Stimulated activated CD4-positive, alpha-beta T cell treated with anti-CD3 and anti-CD28 coated beads, Interleukin-12 subunit alpha, Interleukin-12 subunit beta, amount 100 ng/mL, for 48 hours (primary cell): ENCODE results near the gene LMTK2.

ENCODE experiments used
- DNase-seq, 3 donors: peaks; one replicate each; pipeline ENCODE4 v3.0.0-alpha.2; 2020; ENCODE audit warnings: low read depth in 2 of 3, low spot score in 1 of 3

The LMTK2 gene

DNA sequence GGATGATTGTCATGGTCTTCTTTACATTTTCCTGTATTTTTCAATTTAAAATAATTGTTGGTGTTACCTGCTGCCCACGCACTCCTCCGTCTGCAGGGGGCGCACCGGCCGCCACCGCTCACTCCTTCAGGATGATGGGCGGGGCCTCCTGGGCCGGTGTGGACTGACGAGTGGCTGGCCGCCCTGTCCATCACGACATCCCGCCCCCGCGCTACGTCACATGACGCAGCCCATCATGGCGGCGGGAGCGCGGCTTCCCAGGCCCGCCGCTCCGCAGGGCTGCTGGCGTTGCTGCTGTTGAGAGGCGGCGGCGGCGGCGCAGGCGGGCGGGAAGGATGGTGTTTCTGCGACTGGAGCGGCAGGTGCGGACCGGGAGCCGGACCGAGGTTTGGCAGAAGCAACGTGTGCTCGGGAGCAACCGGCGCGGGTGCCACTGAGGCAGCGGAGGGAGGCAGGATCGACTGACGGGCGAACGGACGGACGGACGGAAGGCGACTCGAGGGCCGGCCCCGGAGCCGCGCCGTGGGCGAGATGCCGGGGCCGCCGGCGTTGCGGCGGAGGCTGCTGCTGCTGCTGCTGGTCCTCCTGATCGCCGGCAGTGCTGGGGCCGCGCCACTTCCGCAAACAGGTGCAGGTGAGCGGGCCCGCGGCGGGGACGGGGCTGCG, at the start of gene LMTK2:
Gene LMTK2, plus strand, starts transcription at position 216 of the 666 bp plus-strand sequence. Its CDS starts 316 bp downstream, at position 532.
- peak; percentile 92 to 97 (median 94) for DNase-seq

DNA sequence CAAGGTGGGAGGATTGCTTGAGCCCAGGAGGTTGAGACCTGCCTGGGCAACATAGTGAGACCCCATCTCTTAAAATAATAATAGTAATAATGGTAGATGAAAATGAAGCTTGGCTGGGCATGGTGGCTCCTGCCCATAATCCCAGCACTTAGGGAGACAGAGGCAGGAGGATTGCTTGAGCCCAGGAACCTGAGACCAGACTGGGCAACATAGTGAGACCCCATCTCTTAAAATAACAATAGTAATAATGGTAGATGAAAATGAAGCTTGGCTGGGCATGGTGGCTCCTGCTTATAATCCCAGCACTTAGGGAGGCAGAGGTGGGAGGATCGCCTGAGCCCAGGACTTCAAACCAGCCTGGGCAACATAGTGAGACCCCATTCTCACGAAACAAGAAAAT, 49.5 kb upstream of the LMTK2 start:
- no peak for DNase-seq

DNA sequence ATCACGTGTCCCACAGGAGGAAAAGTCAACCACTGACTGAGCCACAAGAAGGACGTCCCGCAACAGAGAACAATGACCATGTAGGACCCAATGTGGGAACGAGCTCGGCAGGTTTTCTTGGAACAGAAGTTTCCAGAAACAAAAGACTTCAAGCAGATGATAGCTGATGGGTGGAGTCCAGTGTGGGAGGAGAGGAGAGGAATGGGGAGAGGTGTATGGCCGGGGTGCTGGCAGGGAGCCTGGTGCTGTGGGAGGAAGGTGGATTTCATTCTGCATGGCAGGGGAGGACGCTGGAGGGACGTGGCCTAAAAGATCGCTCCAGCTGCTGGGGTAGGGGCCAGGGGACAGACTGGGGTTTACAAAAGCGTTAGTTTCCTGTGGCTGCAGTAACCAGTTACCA, 48.5 kb upstream of the LMTK2 start:
- no peak for DNase-seq

DNA sequence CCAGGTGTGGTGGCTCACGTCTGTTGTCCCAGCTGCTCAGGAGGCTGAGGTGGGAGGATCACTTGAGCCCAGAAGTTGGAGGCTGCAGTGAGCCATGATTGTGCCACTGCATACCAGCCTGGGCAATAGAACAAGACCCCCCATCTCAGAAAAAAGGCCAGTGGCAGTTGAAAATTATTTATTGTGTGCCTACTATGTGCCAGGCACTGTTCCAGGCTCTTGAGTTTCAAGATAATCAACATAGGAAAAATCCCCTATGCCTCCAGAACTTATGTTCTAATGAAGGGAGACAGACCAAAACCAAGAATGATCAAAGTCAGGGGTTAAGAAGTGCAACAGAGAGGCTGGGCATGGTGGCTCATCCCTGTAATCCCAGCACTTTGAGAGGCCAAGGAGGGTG, 42.4 kb upstream of the LMTK2 start:
- DNase-seq: no peak

DNA sequence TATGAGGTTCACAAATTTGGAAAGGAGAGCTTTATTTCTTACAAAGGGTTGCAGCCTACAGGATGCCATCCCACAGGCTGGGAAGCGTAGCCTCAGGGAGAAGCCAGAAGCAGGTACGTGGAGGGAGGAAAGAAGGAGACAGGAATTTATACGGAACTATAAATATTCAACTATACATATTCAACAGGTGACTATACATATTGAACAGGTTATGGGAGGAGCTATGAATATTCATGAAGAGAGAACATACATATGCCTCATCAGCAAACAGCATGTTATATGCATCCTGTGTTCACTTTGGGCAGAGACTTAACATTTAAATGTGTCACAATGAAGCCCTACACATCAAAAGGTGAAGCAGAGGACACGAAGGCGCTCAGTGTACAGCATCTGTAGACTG, 40.5 kb upstream of the LMTK2 start:
- no peak for DNase-seq

DNA sequence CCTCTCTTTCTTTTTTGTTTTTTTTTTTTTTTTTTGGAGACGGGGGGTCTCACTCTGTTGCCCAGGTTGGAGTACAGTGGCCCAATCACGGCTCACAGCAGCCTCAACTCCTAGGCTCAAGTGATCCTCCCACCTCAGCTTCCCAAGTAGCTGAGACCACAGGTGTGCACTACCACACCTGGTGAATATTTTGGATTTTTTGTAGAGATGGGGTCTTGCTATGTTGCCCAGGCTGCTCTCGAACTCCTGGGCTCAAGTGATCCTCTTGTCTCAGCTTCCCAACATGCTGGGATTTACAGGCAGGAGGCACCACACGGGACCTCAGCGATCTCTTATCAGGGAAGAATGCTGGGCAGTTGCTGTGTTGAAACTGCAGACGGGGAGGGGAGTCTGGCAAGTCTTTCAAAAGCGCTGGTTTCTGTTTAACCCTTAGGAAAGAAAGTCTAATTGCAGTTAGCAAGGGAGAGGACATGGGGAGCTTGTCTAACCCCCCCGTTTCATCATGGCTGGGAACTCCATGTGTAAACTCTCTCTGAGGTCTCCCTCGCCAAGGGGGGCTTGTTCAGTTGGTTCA, 39.6 kb upstream of the LMTK2 start:
- no peak for DNase-seq

DNA sequence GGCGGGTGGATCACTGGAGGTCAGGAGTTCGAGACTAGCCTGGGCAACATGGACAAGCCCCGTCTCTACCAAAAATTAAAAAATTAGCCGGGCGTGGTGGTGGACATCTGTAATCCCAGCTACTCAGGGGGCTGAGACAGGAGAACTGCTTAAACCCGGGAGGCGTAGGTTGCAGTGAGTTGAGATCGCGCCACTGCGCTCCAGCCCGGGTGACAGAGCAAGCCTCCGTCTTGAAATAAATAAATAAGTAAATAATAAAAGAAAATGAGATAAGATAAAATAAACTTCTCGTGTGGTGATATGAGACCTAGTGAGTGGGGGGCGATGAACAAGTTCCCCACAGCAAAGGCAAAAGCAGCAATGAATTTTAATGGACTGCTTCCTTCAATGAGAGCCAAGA, 33.6 kb upstream of the LMTK2 start:
- DNase-seq: no peak

DNA sequence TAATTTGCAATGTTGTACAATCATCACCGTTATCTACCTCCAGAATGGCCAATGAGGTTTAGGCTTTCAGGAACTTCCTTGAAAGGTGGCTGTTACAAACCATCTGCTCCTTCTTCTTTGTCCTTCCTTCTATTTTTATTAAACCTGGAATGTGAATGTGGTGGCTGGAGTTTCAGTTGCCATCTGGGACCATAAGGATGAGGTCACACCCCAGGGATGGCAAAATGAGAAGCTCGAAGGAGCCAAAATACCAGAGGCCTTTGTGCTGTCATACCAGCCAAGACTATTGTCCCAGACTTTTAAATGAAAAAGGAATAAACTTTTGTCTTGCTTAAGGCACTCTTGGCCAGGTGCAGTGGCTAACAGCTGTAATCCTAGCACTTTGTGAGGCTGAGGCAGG, 30.9 kb upstream of the LMTK2 start:
- DNase-seq: no peak

DNA sequence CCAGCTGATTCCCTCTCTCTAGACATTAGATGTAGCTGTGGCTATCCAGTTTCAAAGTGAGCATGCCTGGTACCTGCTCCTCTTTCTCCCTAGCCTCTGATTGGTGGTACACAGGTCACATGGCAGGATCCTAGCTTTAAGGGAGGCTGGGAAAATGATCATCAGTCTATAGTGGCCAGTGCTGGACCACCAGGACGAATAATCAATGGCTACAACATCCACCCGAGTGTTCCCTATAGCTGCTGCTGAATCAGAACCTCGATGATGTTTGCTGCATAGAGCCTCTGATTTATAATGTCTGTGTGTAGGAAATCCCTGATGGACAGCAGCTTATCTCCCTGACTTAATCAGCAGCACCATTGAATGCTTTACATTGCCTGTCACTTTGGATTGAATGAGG, 28.9 kb upstream of the LMTK2 start:
- no peak for DNase-seq

DNA sequence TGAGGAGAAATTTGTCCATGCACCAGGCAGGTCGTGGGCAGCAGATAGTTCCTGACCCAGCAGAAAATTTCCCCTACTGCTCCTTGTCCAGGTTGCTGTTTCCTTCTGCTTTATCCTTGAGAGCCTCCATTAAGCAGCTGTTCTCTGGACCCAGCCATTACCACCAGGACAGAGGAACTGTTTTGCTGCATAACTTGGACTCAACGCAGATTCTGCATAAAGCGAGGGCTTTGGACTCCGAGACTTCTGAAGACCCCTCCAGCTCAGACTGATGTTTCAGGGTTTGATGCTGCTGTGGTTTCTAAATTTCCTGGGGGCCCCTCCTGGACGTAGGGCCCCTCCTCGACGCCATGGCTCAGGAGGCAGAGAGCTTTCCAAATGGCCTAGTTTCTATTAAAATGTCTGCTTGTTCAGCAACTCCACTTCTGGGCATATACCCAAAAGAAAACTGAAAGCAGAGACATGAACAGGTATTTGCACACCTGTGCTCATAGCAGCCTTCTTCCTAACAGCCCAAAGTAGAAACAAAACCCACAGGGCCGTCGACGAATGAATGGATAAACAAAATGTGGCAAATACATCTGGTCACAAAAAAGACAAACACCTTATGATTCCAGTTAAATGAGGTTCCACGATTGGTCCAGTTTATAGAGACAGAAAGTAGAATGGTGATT, 28.3 kb upstream of the LMTK2 start:
- no peak for DNase-seq

DNA sequence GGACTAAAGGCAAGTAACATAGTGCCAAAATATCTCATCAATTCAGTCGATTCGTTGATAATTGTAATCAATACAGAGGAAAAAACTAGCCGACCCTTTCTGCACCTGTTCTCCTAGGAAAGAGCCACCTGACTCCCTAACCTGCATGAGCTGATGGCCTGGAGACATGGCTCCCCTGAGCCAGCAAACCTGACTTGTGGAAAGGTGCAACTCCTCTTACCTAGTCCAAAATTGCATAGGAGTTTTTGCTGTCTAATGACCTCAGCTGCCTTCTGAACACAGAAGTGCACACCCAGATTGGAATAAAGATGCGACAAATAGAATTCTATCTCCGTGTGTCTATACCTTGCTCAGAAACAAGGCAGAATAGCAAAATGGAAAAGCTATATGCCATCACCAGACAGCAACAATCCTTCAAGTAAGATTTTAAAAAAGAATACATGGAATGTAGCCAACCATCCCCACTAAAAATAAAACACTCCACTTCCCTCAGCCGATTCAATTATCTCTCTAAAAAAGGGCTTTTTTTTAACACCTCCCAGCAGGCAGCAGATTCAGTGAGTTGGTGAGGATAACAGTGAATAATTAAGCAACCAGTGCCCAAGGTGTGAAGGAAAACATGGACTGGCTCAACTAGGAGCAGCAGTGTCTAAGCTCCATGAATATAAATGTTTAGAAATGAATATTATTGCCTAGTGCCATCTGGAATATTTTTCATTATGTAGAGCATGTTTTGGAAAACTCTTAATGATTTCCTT, 26.6 kb upstream of the LMTK2 start:
- DNase-seq: no peak

DNA sequence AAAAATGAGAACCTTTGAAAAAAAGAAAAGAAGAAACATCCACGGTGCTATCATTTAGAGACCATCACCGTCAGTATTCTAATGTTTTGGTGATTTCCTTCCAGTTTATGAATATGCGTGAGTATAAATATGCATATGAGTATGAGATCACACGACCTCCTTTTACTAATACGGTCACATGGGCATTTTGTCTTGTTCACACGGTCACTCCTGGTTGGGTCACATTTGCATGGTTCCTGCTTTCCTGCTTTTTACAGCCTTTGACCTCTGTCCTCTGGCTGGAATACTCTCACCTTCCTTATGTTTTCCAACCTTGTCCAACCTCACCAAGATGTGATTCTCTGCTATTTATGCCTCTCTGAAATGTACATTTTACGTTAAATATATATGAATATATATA, 25.3 kb upstream of the LMTK2 start:
- DNase-seq: no peak

DNA sequence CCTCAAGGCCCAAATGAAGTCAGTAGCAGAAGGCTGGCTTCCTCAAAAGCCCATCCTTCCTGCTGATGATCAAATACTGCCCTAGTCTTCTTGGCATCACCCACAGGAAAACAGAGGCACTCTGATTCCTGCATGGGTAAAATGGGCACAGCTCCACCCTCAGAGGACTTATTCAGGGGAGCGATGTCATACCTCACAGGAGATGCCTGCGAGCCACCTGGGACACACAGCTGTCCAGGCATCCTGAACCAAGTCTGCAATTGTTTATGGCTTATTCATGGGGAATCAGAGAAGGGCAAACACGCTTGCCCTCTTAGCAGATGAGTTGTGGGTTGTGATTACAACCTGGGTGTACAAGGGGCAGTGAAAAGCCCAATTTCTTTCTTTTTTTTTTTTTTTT, 22.0 kb upstream of the LMTK2 start:
- DNase-seq: no peak

DNA sequence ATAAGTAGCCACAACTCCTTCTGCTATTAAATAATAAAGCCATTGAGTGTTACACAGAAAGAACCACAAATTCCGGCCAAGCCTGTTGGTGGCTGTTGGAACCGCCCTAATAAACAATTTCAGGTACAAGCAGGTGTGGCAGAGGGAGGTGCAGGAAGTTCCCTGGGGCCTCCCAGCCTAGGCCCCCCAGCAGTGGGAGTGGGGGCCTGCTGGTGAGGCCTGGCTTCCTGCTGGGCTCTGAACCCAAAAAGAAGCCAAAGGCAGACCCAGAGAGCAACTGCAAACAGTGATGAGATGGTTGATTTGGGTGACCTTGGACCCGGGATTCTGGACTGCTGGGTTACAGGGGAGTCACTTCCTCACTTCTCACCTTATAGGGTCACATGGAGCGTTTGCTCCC, 21.0 kb upstream of the LMTK2 start:
- no peak for DNase-seq

DNA sequence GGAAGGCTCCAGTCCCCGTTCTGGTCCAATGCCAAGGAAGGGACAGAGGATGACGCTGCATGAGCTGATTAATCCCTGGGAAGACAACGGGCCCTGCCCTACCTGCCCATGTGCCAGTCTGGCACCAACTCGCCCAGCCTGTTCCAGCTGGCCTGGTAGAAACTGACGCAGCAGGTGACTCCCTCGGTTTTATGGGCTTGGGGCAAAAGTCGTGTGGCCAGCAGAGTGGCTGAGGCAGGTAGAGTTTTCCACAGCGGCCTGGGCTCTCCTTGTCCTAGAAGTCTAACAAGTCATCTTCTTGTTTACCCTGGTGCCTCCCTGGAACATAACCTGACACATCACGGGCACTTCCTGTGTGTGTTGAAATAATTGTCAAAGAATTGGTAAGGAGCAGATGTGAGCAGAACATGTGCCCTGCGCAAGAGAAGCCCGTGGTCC, 20.4 kb upstream of the LMTK2 start:
- no peak for DNase-seq

DNA sequence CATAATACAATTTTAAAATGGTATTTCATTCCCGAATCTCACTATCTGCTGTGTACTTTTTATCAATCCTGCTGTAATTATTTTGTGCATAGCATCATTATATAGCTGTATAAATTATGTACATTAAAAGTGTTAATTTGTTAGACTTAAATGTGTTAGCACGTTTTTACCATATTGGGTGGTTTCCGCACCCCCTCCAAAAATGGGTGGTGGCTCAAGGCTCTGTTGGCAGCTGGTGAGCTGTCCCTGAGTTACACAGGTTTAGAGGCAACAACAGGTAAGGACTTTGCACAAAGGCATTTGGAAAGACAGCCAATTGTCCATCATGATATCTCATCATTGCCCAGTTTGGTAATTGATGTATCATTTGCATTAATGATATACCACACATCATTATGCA, 18.6 kb upstream of the LMTK2 start:
- DNase-seq: no peak

DNA sequence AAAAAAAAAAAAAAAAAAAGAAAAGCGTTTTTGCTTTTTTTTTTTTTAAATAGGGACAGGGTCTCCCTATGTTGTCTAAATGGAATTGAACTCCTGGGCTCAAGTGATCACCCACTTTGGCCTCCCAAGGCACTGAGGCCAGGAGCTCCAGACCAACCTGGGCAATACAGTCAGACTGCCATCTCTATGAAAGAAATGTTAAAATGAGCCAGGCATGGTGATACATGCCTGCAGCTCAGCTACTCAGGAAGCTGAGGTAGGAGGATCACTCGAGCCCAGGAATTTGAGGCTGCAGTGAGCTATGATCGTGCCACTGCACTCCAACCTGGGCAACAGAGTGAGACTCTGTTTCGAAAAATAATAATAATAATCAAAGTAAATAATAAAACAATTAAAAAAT, 16.5 kb upstream of the LMTK2 start:
- no peak for DNase-seq

DNA sequence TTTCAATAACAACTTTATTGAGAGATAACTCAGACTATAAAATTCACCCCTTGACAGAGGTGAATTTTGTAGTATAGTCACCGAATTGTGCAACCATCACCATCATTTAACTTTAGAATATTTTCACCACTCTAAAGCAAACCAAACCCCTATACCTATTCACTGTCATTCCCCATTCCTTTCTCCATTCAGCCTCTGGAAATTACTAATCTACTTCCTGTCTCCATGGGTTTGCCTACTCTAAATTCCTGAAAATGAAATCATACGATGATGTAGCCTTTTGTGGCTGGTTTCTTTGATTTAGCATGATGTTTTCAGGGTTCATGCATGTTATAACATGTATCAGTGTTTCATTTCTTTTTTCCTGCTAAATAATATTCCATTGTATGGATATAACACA, 15.6 kb upstream of the LMTK2 start:
- no peak for DNase-seq

DNA sequence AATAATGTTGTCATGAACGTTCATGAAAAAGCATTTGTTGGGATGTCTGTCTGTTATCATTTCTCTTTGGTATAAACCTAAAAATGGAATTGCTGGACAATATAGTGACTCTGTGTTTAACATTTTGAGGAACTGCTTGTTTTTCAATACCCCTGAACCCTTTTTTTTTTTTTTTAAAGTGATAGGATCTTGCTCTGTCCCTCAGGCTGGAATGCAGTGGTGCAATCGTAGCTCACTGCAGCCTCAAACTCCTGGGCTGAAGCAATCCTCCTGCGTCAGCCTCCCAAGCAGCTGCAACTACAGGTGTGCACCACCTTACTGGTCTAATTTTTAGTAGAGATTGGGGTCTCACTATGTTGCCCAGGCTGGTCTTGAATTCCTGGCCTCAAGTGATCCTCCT, 15.1 kb upstream of the LMTK2 start:
- no peak for DNase-seq

DNA sequence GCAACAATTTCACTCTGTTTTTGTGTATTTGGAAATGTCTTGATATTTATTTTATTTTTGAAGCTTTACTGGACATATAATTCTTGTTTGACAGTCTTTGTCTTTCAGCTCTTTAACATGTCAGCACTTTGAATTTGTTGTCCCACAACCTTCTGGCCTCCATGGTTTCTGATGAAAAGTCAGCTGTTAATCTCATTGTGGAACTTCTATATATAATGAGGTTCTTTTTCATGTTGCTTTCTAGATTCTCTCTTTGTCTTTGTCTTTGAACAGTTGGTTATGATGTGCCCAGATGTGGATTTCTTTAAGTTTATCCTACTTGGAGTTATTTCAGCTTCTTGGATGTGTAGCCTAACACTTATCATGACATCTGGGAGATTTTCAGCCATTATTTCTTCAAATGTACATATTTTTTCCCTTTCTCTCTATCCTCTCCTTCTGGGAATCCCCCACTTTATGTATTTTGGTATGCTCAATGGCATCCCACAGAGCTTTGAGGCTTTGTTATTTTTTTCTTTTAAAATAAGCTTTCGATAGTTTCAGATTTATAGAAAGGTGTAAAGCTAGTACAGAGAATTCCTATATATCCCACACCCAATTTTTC, 9.5 kb upstream of the LMTK2 start:
- no peak for DNase-seq

DNA sequence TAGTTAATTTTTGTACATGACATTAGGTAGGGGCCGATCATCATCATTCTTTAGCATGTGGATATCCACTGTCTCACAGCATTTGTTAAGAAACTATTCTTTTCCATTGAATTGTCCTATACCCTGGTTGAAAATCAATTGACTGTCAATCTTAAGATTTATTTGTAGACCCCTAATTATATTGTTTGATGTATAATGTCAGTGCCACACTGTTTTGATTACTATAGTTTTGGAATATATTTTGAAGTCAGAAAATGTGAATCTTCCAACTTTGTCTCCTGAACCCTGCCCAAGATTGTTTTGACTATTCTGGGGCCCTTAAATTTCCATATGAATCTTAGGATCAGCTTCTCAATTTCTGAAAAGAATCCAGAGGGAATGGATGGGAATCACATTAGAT, 6.6 kb upstream of the LMTK2 start:
- no peak for DNase-seq

DNA sequence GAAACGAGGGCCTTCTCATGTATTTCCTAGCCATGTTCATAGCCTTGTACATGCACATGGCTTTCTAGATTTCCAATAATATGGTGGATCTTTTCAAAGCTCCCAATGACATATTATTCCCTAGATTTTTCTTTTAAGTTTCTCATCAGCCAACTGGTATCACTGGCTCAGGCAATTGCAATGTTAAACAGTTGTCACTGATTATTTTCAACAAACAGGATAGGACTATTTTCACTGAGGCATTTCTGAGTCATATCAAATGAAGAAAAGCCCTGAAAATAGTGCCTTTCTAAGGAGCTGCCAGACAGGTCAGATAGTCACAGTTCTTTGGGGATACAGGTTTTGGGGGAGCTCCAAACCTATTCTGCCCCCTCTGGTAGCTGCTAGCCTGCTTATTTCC, 4.5 kb upstream of the LMTK2 start:
- no peak for DNase-seq
